Measurements from ENCODE around the gene FAM149B1. TPM values are rescaled to one million over a fixed set of nuclear protein-coding genes. Genes with fewer than 3 reads are reported as not detected.

Gene FAM149B1
- total and polyA plus RNA-seq, 2 of the 13 experiments (the other 11 are each of a cell fraction or from before 2014, with no cell fraction given) = 9.3 to 16.8 TPM

- TF ChIP-seq ZBTB43 (CRISPR knock-in tag; conservative IDR thresholded peaks at IDR 0.05) (no peak), ZNF225 (CRISPR knock-in tag; IDR thresholded peaks at IDR 0.05) (no peak), ZKSCAN5 (CRISPR knock-in tag; IDR thresholded peaks at IDR 0.05) (no peak), PRDM15 (CRISPR knock-in tag; IDR thresholded peaks at IDR 0.05) (no peak), POLR2AphosphoS2 (IDR thresholded peaks at IDR 0.05; ENCODE audit: low read depth, low read length) (no peak), TAF1 (CRISPR knock-in tag; IDR thresholded peaks at IDR 0.05) (no peak)
Observed at GRCh38 chr10:73226663-73227062, 58.7 kb downstream of the FAM149B1 start (continued).

GRCh38 chr10:73228247-73228646 lies 60.3 kb downstream of the FAM149B1 start:
- intact Hi-C loops (cut with micrococcal nuclease; ENCODE audit: unreplicated experiment) (no loop called here), in situ Hi-C loops (cut with HindIII; ENCODE audit: extremely low pct_ligation_motif_present, low pct_unique_long_range_greater_than_20kb) (no loop called here)
- Histone ChIP-seq H3K9ac (ENCODE audit: insufficient read depth, low read depth, low read length) (no peak overlapping the region), H4K20me1 (ENCODE audit: insufficient read depth, low read length) (no peaks in the 10 kb centered on the region), H3K4me1 (ENCODE audit: insufficient read depth, low read length) (no peaks in the 10 kb centered on the region), H3K4me3 (replicated peaks in 1 of 3; ENCODE audit: insufficient read depth in 1 of 3, low read depth in 2 of 3, low read length in 3 of 3) (no peak overlapping the region), H3K79me2 (ENCODE audit: insufficient read depth, low read length) (no peaks in the 10 kb centered on the region), H3K27me3 (ENCODE audit: control insufficient read depth in 1 of 2, insufficient read depth in 2 of 2, low read length in 2 of 2) (no peaks in the 10 kb centered on the region), H3K36me3 (replicated peaks in 1 of 2; ENCODE audit: control insufficient read depth in 1 of 2, insufficient read depth in 2 of 2, low read length in 2 of 2) (peaks cover 1 to 6% of the 10 kb centered on the region in 2 experiments; a peak in 2 of 5 replicates), H3K27ac (ENCODE audit: extremely low read length, insufficient read depth, low read length) (no peak overlapping the region), H3K9me3 (ENCODE audit: low read length) (no peaks in the 10 kb centered on the region), H3K4me2 (ENCODE audit: low read depth, low read length) (no peak overlapping the region), H2AFZ (ENCODE audit: low read length) (no peak overlapping the region)
- BruUV-seq (replicated peaks) = no TSS peak
- DNase-seq (ENCODE audit: low spot score) (no peak), ATAC-seq (no peak), FAIRE-seq (no peak)
- CTCF ChIA-PET (ENCODE audit: low intra/inter-chr PET ratio, low total read pairs) = no interaction called here
- WGBS (ENCODE audit: low lambda C conversion rate) = 97% methylated on average over 3 of the region's 3 CpGs
- POLR2A ChIA-PET = interaction anchor here (1.3 kb wide), 1 partner anchor 60 kb away, joined by 4 read pairs; no protein-coding TSS in a partner anchor
- TF ChIP-seq FOXC1 (CRISPR knock-in tag; IDR thresholded peaks at IDR 0.05; ENCODE audit: borderline replicate concordance) (no peak), NFATC3 (CRISPR knock-in tag; IDR thresholded peaks at IDR 0.05) (no peak), ZNF501 (CRISPR knock-in tag; IDR thresholded peaks at IDR 0.05) (no peak), KLF11 (CRISPR knock-in tag; IDR thresholded peaks at IDR 0.05) (no peak), FIP1L1 (IDR thresholded peaks at IDR 0.05; ENCODE audit: borderline replicate concordance, insufficient read depth, low read depth, low read length) (no peak), MTF1 (CRISPR knock-in tag; IDR thresholded peaks at IDR 0.05) (no peak), ZC3H4 (CRISPR knock-in tag; IDR thresholded peaks at IDR 0.05; ENCODE audit: borderline replicate concordance) (no peak), PREB (CRISPR knock-in tag; IDR thresholded peaks at IDR 0.05) (no peak), TEAD3 (CRISPR knock-in tag; optimal IDR thresholded peaks at IDR 0.05; ENCODE audit: borderline replicate concordance) (no peak), GABPA (IDR thresholded peaks at IDR 0.05; ENCODE audit: low read depth, low read length) (no peak), GABPA (CRISPR knock-in tag; IDR thresholded peaks at IDR 0.05; ENCODE audit: low read depth) (no peak), TEF (CRISPR knock-in tag; IDR thresholded peaks at IDR 0.05) (no peak)

Measured in HepG2 (cell line).